RWPE1 (cell line): ENCODE data around the gene SHF.

ENCODE experiments used
- CTCF ChIA-PET: fragments of 350-600 bp; sonication (Branson Sonifier 250); formaldehyde crosslinking; extraction: SDS; loops from one replicate; lab custom pipeline; 2021; lab: Yijun Ruan, JAX
- POLR2A ChIA-PET: fragments of 400-600 bp; formaldehyde crosslinking; extraction: SDS; loops from one replicate; lab custom pipeline; 2020; ENCODE audit warnings: antibody characterized with exemption; ENCODE audit not compliant: low non-redundant PET; lab: Yijun Ruan, JAX
- DNase-seq: peaks from one replicate; pipeline ENCODE4 v3.0.0; 2012; ENCODE audit warnings: low spot score
- H3K27ac ChIP-seq: fragments of 450-650 bp; 2 replicates; pipeline ENCODE4 v1.5.1; 2017
- CTCF ChIP-seq: fragments of 450-650 bp; conservative IDR thresholded peaks from 2 replicates; pipeline ENCODE4 v1.5.1; 2017; ENCODE audit warnings: low read depth, mild to moderate bottlenecking

SHF gene

GRCh38 chr15:45134046-45134445, 53.7 kb downstream of the SHF start:
- no peak for TF ChIP-seq CTCF
- DNase-seq, result no peak
- peak overlapping the region; percentile 13; the same call in 1 of the 2 replicates for H3K27ac ChIP-seq
- ChIA-PET POLR2A (no interaction called here), CTCF (interaction anchor here (1.1 kb wide), 1 partner anchor 9 kb away, joined by 3 read pairs; no protein-coding TSS in a partner anchor)

DNA sequence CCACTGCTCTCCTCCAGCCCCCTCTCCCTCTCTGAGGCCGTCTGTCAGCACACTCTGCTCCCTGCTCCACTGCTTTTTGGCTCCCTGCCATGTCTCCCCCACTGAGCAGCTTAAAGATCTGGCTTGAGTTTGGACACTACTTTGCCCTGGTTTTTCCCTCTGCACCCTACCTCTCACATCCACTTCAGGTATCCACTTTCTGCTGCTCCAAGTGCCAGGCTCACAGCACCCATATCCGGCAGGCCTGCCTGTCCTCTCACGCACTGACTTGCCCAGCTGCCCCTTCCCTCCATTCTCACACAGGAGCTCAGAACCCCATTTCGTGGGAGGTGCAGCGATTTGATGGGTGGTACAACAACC, 54.2 kb downstream of the SHF start:
- CTCF ChIA-PET, result interaction anchor here (1.1 kb wide), 1 partner anchor 9 kb away, joined by 3 read pairs; no protein-coding TSS in a partner anchor

DNA sequence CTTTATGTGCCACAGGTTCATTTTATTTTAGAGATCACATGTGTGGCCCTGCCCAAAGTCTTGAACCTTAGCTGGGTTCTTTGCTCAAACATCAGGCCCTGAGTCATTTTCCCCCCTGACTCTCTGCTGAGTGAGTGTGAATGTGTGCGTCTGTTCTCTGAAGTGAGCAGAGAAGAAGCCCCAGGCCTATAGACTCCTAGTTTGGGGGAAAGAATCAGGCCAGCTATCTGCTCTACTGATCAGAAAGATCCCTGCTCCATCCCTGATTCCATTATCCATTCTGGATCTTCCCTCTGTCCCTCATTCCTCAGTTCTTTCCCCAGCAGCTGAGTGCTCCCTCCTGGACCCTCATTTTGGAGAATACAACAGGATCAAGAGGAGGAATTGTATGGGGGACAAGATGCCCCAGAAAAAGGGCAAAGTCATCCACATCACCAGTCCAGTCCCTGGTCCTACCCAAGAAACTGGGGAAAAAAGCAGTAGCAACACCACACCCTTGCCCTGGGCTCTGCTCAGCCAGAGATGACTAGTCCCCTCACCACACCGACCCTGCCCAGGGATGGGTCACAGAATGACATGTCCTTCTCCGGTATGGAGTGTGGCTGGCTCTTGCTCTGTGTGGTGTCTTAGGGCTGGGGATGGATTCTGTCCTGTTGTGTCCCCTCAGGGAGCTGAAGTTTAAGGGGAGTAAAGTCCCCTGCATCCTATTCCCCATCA, 54.8 kb downstream of the SHF start:
- TF ChIP-seq CTCF, result no peak
- CTCF ChIA-PET, result interaction anchor here (0.8 to 1.1 kb wide), 2 partner anchors 8 to 15 kb away, joined by 3 to 7 read pairs; no protein-coding TSS in a partner anchor
- no peak for DNase-seq
- POLR2A ChIA-PET, result no interaction called here
- peak overlapping the region; percentile 13 for H3K27ac ChIP-seq

More for the DNA sequence above, 54.2 kb downstream of the SHF start:
- DNase-seq, result no peak
- POLR2A ChIA-PET, result no interaction called here
- peak overlapping the region; percentile 13 for H3K27ac ChIP-seq
- no peak for TF ChIP-seq CTCF

DNA sequence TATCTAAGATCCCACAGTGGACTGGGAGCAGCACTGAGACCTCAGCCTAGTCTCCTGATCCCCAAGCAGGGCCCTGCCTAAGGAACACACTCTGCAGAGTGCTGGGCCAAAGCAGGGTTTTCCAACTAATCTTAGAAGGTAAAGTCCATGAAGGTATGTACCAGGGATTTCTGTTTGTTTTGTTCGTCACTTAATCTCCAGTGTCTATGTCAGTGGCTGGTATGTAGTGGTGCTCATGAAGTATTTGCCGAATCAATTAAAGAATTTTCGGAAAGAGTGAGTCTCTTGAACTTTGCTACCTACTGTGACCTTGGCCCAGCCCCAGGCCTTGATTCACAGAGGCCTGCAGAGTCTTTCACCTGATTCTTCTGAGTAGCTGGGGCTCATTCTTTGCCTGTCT, 56.3 kb downstream of the SHF start:
- POLR2A ChIA-PET, result interaction anchor here (1.5 kb wide), 1 partner anchor 31 kb away, joined by 3 read pairs; no protein-coding TSS in a partner anchor
- no peak for TF ChIP-seq CTCF
- CTCF ChIA-PET, result interaction anchor here (1.2 kb wide), 1 partner anchor 31 kb away, joined by 6 read pairs; no protein-coding TSS in a partner anchor
- no peak overlapping the region for H3K27ac ChIP-seq
- DNase-seq, result no peak

DNA sequence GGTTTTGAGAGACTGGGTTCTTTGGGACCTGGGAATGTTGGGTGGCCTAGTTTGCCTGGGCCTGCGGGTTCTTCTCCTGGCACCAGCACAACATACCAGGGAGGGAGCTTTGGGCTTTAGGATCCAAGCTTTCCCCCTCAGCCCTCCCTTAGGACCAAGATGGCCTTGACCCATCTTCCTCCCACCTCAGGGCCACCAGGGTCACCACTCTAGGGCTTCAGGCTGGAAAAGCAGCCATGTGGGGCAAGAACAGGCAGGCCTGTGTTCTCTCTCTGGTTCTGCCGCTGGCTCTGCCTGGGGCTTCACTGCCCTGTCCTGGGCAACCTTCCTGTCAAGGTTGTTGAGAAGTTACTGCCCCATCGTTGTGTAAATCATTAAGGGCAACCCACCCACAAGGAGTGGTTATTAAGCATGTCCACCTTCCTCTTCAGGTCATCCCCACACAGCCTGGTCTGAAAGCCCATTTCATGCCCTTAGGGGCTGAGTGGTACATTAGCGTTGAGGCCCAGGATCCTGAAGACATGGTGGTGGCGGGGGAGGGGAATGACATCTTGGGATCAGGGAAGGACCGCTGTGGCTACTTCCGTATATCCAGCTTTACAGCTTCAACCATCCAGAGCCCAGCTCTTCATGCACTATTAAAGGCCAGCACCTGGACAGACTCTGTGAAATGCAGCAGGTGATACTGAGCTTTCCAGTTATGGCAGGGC, 57.3 kb downstream of the SHF start:
- TF ChIP-seq CTCF, result no peak
- ChIA-PET CTCF (interaction anchor here (0.7 to 1.8 kb wide), 6 partner anchors 12 to 147 kb away, joined by 3 to 11 read pairs (median 4); no protein-coding TSS in a partner anchor), POLR2A (interaction anchor here (1.5 kb wide), 1 partner anchor 32 kb away, joined by 3 read pairs; no protein-coding TSS in a partner anchor)
- H3K27ac ChIP-seq, result peak overlapping the region; percentile 70
- DNase-seq, result no peak

DNA sequence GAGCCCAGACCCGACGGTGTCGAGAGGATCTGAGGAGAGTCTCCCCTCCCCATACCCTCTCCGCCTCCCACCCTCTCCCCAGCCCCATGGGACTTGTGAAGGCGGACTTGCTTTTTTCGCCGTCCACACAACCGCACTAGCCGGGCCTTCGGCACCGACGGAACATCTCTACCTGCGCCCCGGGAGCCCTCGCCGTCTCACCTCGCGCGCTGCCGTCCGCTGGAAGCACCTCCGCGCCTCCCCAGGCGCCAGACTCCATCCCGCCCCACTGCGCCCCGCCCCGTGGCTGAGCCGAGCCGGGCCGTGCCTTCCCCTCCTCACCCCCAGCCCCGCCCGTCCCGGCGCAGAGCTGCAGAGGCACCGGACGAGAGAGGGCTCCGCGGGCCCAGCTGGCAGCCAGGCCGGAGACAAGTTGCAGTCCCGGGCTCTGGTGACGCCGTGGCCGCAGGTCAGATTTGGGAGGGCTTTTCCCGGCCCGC, 58.1 kb downstream of the SHF start, which contains the start of the genes DUOX1 and DUOXA1:
Gene DUOX1, plus strand, starts transcription at position 344 of the 479 bp plus-strand sequence. CDS start 1,973 bp downstream, outside the sequence.
Gene DUOXA1, minus strand, starts transcription at position 229 of the 479 bp plus-strand sequence. CDS start 6,865 bp downstream, outside the sequence.
- peak; percentile 85 for DNase-seq
- peak within 1 kb of the TSS; percentile 70 for H3K27ac ChIP-seq
- TF ChIP-seq CTCF, result no peak
- POLR2A ChIA-PET, result no interaction called here
- CTCF ChIA-PET, result interaction anchor here (0.5 to 1.8 kb wide), 6 partner anchors 12 to 154 kb away, joined by 3 to 11 read pairs (median 4); no protein-coding TSS in a partner anchor
